GM19438 (cell line): ENCODE measurements around the gene SMTN.
"Not testable (repeated sequence)": the region's sequence is repeated elsewhere in the genome, so short reads cannot be mapped to it uniquely, and the experiment has no call there.

Experiments
- ATAC-seq: cut with Tn5 transposase; IDR thresholded peaks from one replicate; pipeline ENCODE4 v1.9.1; 2021; ENCODE audit warnings: low read depth; ENCODE audit not compliant: unreplicated experiment

SMTN gene

GRCh38 chr22:31080848-31081649, at the start of gene SMTN:
Gene SMTN, plus strand, starts transcription at chr22:31081318. Its CDS starts 1,941 bp downstream, at chr22:31083259.
- ATAC-seq, result peak; percentile 55

GRCh38 chr22:31036671-31037550, 44.2 kb upstream of the SMTN start:
- ATAC-seq, result no peak

- ATAC-seq, result no peak
These were observed 42.4 kb upstream of the SMTN start for GRCh38 chr22:31038686-31039085.

GRCh38 chr22:31039393-31039792, 41.7 kb upstream of the SMTN start:
- ATAC-seq, result no peak

GRCh38 chr22:31040542-31041398, 40.3 kb upstream of the SMTN start:
- ATAC-seq, result no peak

GRCh38 chr22:31044262-31044861, 36.8 kb upstream of the SMTN start:
- no peak for ATAC-seq

- no peak for ATAC-seq
These were observed 35.1 kb upstream of the SMTN start for GRCh38 chr22:31045900-31046538.

- ATAC-seq, result no peak
These were observed 34.4 kb upstream of the SMTN start for GRCh38 chr22:31046539-31047226.

GRCh38 chr22:31048570-31048969, 32.5 kb upstream of the SMTN start:
- no peak for ATAC-seq

GRCh38 chr22:31049815-31050420, 31.2 kb upstream of the SMTN start:
- no peak for ATAC-seq

- ATAC-seq, result no peak
These were observed 25.9 kb upstream of the SMTN start for GRCh38 chr22:31055117-31055634.

GRCh38 chr22:31055635-31056159, 25.4 kb upstream of the SMTN start:
- ATAC-seq, result no peak

- ATAC-seq, result no peak
These were observed 24.0 kb upstream of the SMTN start for GRCh38 chr22:31056986-31057599.

- ATAC-seq, result not testable (repeated sequence)
These were observed 21.5 kb upstream of the SMTN start for GRCh38 chr22:31059663-31060062.

- ATAC-seq, result no peak
These were observed 18.4 kb upstream of the SMTN start for GRCh38 chr22:31062566-31063230.

GRCh38 chr22:31064369-31064768, 16.7 kb upstream of the SMTN start:
- ATAC-seq, result no peak

- no peak for ATAC-seq
These were observed 12.1 kb upstream of the SMTN start for GRCh38 chr22:31068970-31069369.
